ENCODE data around the gene ADRA2B.

GRCh38 chr2:96156011-96156820 lies 39.8 kb upstream of the ADRA2B start:
- TF ChIP-seq POLR2AphosphoS5 (IDR thresholded peaks at IDR 0.05), result no peak
- TF ChIP-seq CTCF (IDR thresholded peaks at IDR 0.05), result no peak
- TF ChIP-seq POLR2A (IDR thresholded peaks at IDR 0.05), result no peak

Measured in gastroesophageal sphincter (tissue), 3 donors.